ENCODE measurements around the gene CHURC1.

- no peak for TF ChIP-seq CTCF (IDR thresholded peaks at IDR 0.05)
- no peak for TF ChIP-seq POLR2A (IDR thresholded peaks at IDR 0.05)
These were observed 14.7 kb downstream of the CHURC1 start for GRCh38 chr14:64929014-64929359.

Measured in testis (tissue), 2 donors.